LNCaP clone FGC (cell line): ENCODE results near the gene CZIB.
"Not testable (repeated sequence)": the region's sequence is repeated elsewhere in the genome, so short reads cannot be mapped to it uniquely, and the experiment has no call there.

ENCODE experiments used
- DNase-seq: peaks from one replicate; pipeline ENCODE4 v3.0.0-alpha.2; 2011; ENCODE audit warnings: low read depth
- H3K4me3 ChIP-seq: 2 replicates; pipeline ENCODE4 v1.5.1; 2011; ENCODE audit warnings: mild to moderate bottlenecking, low read depth, low read length, control low read depth
- CTCF ChIP-seq: IDR thresholded peaks from 2 replicates; pipeline ENCODE4 v1.5.1; 2012; ENCODE audit warnings: mild to moderate bottlenecking; ENCODE audit not compliant: control insufficient read depth, insufficient read depth; ENCODE audit errors: extremely low read depth

CZIB gene

DNA sequence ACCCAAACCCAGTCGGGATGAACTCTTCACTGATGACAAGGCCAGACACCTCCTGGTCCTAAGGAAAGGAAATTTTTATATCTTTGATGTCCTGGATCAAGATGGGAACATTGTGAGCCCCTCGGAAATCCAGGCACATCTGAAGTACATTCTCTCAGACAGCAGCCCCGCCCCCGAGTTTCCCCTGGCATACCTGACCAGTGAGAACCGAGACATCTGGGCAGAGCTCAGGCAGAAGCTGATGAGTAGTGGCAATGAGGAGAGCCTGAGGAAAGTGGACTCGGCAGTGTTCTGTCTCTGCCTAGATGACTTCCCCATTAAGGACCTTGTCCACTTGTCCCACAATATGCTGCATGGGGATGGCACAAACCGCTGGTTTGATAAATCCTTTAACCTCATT is 10.1 kb downstream of the CZIB start:
- no peak overlapping the region for H3K4me3 ChIP-seq
- no peak for DNase-seq
- no peak for TF ChIP-seq CTCF

DNA sequence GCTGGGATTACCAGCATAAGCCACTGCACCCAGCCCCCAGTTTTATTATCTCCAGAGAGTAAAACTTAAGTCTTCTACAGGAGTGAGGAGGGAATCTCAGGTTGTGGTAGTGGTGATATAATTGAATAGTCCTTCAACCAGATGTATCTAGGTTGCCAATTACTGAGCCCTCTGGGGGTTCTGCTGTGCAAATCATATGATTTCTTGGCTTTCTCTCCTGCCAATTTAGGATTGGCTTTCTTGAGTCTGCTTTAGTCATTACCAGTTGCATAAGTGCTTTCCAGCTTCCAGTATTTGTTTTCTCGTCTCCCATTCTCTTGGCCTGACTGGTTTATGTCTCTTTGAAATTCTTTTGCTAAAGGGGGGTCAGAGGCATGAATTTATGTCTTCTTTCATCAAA is 12.7 kb downstream of the CZIB start:
- no peak for TF ChIP-seq CTCF
- no peak for DNase-seq

DNA sequence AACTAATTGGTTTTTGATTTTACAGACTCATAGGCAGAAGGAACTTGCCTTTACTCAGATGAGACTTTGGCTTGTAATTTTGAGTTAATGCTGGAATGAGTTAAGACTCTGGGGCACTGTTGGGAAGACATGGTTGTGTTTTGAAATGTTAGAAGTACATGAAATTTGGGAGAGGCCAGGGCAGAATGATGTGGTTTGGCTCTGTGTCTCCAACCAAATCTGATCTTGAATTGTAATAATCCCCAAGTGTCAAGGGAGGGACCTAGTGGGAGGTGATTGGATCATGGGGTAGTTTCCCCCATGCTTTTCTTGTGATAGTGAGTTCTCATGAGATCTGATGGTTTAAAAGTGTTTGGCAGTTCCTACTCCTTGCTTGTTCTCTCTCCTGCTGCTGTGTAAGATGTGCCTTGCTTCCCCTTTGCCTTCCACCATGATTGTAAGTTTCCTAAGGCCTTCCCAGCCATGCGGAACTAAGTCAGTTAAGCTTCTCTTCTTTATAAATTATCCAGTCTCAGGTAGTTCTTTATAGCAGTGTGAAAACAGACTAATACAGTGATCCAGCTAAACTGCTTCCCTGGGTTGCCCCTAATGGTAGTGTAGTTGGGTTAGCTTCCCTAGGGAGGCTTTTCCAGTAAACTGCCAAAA is 13.6 kb downstream of the CZIB start:
- H3K4me3 ChIP-seq, result no peak overlapping the region
- TF ChIP-seq CTCF, result no peak
- DNase-seq, result no peak

More for the DNA sequence above, 12.7 kb downstream of the CZIB start:
- H3K4me3 ChIP-seq, result no peak overlapping the region

DNA sequence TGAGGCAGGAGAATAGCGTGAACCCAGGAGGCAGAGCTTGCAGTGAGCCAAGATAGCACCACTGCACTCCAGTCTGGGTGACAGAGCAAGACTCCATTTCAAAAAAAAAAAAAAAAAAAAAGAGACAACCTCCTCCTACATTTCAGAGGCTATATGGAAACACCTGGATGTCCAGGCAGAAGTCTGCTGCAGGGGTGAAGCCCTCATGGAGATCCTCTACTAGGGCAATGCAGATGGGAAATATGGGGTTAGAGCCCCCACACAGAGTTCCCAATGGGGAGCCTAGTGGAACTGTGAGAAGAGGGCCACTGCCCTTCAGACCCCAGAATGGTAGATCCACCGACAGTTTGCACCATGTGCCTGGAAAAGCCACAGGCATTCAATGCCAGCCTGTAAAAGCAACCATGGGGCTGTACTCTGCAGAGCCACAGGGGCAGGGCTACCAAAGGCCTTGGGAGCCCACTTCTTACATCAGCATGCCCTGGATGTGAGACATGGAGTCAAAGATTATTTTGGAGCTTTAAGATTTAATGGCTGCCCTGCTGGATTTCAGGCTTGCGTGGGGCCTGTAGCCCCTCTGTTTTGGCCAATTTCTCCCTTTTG is 14.2 kb downstream of the CZIB start:
- not testable (repeated sequence) for H3K4me3 ChIP-seq, DNase-seq

- DNase-seq, H3K4me3 ChIP-seq: not testable (repeated sequence)
These were observed 14.9 kb downstream of the CZIB start for GRCh38 chr1:53205496-53205895.

DNA sequence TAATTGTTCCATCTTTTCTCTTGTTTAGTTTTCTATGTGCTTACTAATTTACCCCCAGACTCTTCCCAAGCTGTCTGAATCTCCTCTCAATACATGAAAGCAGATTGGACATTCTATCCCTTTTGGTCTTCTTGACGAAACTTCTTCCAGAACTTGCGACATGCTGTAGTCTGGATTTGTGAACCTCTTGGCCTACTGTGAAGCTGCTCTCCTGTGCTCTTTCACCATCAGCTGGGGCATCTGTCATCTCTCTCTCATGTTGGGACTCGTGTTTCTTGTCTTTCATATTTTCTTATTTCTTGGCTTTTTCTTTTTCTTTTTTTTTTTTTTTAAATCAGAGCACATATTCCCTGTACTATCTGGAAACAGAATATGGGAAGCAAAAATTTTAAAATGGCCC is 17.0 kb downstream of the CZIB start:
- DNase-seq, result no peak
- TF ChIP-seq CTCF, result no peak
- no peak overlapping the region for H3K4me3 ChIP-seq

- no peak for TF ChIP-seq CTCF
- DNase-seq, result no peak
- H3K4me3 ChIP-seq, result peak overlapping the region; percentile 92
These were observed 22.2 kb downstream of the CZIB start for GRCh38 chr1:53198241-53198651.

GRCh38 chr1:53197291-53198200 is 22.9 kb downstream of the CZIB start:
- TF ChIP-seq CTCF, result no peak
- DNase-seq, result no peak
- H3K4me3 ChIP-seq, result peak overlapping the region; percentile 92
